Neural cell (in vitro differentiated cells): Measurements from ENCODE around the gene SNRPA1.

ENCODE experiments used
- EP300 ChIP-seq: fragments of 450-650 bp; conservative IDR thresholded peaks from 2 replicates; pipeline ENCODE4 v1.6.1; 2014; ENCODE audit warnings: antibody characterized with exemption, mild to moderate bottlenecking, moderate library complexity; ENCODE audit not compliant: poor library complexity, severe bottlenecking
- POLR2AphosphoS5 ChIP-seq: IDR thresholded peaks from 2 replicates; pipeline ENCODE4 v1.6.1; 2012
- RAD21 ChIP-seq: fragments of 450-650 bp; conservative IDR thresholded peaks from 2 replicates; pipeline ENCODE4 v1.6.1; 2014; ENCODE audit warnings: antibody characterized with exemption, mild to moderate bottlenecking, moderate library complexity
- TAF1 ChIP-seq: IDR thresholded peaks from 2 replicates; pipeline ENCODE4 v1.6.1; 2012; ENCODE audit warnings: low read depth
- TF ChIP-seq, protein P1 (sequence below): fragments of 450-650 bp; IDR thresholded peaks from 2 replicates; pipeline ENCODE4 v1.5.1; 2014; ENCODE audit warnings: antibody characterized with exemption, mild to moderate bottlenecking, moderate library complexity; ENCODE audit not compliant: poor library complexity, severe bottlenecking
- TF ChIP-seq, protein P2 (sequence below): IDR thresholded peaks from 2 replicates; pipeline ENCODE4 v1.6.1; 2012; ENCODE audit warnings: borderline replicate concordance

DNA sequence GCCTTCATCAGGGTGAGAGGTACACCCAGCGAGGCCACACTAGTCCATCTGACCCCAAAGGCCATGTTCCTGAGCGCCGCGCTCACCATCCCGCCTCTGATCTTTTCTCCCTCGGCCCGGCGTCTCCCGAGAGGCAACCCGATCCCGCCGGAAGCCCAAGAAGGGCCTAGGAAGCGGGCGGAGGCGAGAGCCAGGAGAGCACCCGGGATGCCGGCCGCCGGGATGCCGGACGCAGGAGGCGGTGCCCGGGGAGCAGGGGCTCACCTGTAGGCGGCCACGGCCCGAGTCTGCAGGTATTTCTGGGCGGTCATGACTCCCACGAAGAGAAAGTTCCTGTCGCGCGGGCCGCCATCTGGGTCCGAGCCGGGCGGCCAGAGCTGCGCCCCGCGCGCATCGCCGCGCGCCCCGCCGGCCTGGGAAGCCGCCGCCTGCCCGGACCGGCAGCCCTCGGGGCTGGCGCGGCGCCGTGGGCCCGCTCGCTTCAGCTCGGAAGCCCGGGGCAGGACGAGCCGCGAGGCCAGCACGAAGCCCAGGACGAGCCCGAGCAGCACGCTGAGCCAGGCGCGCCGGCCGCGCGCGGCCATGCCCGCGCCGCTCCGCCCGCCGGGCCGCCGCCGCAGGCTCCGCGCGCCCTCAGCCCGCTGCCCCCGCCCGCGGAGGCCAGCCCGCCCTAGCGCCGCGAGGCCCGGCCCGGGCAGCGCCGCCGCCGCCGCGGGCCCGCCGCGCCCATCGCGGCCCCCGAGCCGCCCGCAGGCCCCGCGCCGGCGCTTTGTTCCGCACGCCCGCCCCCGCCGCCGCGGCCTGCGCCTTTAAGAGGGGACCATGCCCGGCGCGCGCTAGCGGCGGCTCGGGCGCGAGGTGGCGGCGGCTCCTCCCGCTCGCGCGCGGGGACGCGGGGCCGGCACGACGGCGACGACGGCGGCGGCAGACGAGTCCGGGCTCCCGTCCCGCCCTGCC lies 43.9 kb downstream of the SNRPA1 start:
- TF ChIP-seq POLR2AphosphoS5 (no peak), TAF1 (no peak), EP300 (no peak), RAD21 (no peak)
- TF ChIP-seq, protein P1, sequence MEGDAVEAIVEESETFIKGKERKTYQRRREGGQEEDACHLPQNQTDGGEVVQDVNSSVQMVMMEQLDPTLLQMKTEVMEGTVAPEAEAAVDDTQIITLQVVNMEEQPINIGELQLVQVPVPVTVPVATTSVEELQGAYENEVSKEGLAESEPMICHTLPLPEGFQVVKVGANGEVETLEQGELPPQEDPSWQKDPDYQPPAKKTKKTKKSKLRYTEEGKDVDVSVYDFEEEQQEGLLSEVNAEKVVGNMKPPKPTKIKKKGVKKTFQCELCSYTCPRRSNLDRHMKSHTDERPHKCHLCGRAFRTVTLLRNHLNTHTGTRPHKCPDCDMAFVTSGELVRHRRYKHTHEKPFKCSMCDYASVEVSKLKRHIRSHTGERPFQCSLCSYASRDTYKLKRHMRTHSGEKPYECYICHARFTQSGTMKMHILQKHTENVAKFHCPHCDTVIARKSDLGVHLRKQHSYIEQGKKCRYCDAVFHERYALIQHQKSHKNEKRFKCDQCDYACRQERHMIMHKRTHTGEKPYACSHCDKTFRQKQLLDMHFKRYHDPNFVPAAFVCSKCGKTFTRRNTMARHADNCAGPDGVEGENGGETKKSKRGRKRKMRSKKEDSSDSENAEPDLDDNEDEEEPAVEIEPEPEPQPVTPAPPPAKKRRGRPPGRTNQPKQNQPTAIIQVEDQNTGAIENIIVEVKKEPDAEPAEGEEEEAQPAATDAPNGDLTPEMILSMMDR, result no peak
- TF ChIP-seq, protein P2, sequence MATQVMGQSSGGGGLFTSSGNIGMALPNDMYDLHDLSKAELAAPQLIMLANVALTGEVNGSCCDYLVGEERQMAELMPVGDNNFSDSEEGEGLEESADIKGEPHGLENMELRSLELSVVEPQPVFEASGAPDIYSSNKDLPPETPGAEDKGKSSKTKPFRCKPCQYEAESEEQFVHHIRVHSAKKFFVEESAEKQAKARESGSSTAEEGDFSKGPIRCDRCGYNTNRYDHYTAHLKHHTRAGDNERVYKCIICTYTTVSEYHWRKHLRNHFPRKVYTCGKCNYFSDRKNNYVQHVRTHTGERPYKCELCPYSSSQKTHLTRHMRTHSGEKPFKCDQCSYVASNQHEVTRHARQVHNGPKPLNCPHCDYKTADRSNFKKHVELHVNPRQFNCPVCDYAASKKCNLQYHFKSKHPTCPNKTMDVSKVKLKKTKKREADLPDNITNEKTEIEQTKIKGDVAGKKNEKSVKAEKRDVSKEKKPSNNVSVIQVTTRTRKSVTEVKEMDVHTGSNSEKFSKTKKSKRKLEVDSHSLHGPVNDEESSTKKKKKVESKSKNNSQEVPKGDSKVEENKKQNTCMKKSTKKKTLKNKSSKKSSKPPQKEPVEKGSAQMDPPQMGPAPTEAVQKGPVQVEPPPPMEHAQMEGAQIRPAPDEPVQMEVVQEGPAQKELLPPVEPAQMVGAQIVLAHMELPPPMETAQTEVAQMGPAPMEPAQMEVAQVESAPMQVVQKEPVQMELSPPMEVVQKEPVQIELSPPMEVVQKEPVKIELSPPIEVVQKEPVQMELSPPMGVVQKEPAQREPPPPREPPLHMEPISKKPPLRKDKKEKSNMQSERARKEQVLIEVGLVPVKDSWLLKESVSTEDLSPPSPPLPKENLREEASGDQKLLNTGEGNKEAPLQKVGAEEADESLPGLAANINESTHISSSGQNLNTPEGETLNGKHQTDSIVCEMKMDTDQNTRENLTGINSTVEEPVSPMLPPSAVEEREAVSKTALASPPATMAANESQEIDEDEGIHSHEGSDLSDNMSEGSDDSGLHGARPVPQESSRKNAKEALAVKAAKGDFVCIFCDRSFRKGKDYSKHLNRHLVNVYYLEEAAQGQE, result no peak
